Measurements from ENCODE around the gene NUMB. TPM values are rescaled to one million over a fixed set of nuclear protein-coding genes. Genes with fewer than 3 reads are reported as not detected.
A peak's percentile ranks its signal among the peaks of the same experiment; 100 is the strongest.

NUMB gene
- total and polyA plus RNA-seq, 12 donors: 18.9 to 42.6 (median 32.0) TPM

GRCh38 chr14:73438993-73439392 lies 19.4 kb downstream of the NUMB start:
- no peaks in the 10 kb centered on the region for H3K9me3 ChIP-seq
- intact Hi-C loops (cut with DNase I): no loop called here
- H3K4me3 ChIP-seq: no peak overlapping the region
- H3K4me1 ChIP-seq: peaks cover 0 to 25% (median 11%) of the 10 kb centered on the region in 9 donors
- no peaks in the 10 kb centered on the region for H3K27me3 ChIP-seq
- 68 to 86% methylated on average over 2 of the region's 2 CpGs for WGBS, 2 donors
- ATAC-seq (no peak), DNase-seq (no peak)
- no peaks in the 10 kb centered on the region for H3K36me3 ChIP-seq
- no peak for TF ChIP-seq CTCF (IDR thresholded peaks at IDR 0.05)
- no peak overlapping the region for H3K27ac ChIP-seq

- no peak overlapping the region for H3K4me3 ChIP-seq
- DNase-seq (no peak), ATAC-seq (no peak)
- H3K27ac ChIP-seq: no peak overlapping the region
- no peaks in the 10 kb centered on the region for H3K9me3 ChIP-seq
- intact Hi-C loops (cut with DNase I): no loop called here
- 98% methylated on average over 2 of the region's 2 CpGs for WGBS, 2 donors
- H3K4me1 ChIP-seq: peaks cover 0 to 30% (median 11%) of the 10 kb centered on the region in 9 donors
- H3K27me3 ChIP-seq: no peaks in the 10 kb centered on the region
- no peaks in the 10 kb centered on the region for H3K36me3 ChIP-seq
- TF ChIP-seq CTCF (IDR thresholded peaks at IDR 0.05): no peak
Measured at GRCh38 chr14:73437206-73437605, 21.1 kb downstream of the NUMB start.

- Histone ChIP-seq H3K4me1 (peaks cover 3 to 26% (median 21%) of the 10 kb centered on the region in 9 donors), H3K27ac (no peak overlapping the region), H3K9me3 (no peaks in the 10 kb centered on the region), H3K4me3 (no peak overlapping the region), H3K36me3 (peaks cover 0 to 3% (median 0%) of the 10 kb centered on the region in 9 donors), H3K27me3 (no peaks in the 10 kb centered on the region)
- ATAC-seq: no peak
- TF ChIP-seq CTCF (IDR thresholded peaks at IDR 0.05): no peak
- 94 to 97% methylated on average over 3 of the region's 3 CpGs for WGBS, 2 donors
- intact Hi-C loops (cut with DNase I): no loop called here
- DNase-seq: no peak
Measured at GRCh38 chr14:73432124-73432523, 26.2 kb downstream of the NUMB start.

GRCh38 chr14:73428353-73428824 lies 30.0 kb downstream of the NUMB start:
- Histone ChIP-seq H3K4me3 (no peak overlapping the region), H3K36me3 (peaks cover 0 to 3% (median 0%) of the 10 kb centered on the region in 9 donors), H3K9me3 (no peaks in the 10 kb centered on the region), H3K27me3 (no peaks in the 10 kb centered on the region), H3K4me1 (peaks cover 3 to 54% (median 42%) of the 10 kb centered on the region in 9 donors), H3K27ac (peak overlapping the region in 8 of 10 donors; percentile 2 to 86 (median 64))
- no peak for TF ChIP-seq CTCF (IDR thresholded peaks at IDR 0.05)
- no peak for DNase-seq
- ATAC-seq: peak in 2 of 8 donors; percentile 10 to 15
- 59 to 62% methylated on average over 5 of the region's 5 CpGs for WGBS, 2 donors
- intact Hi-C loops (cut with DNase I): loop anchor here in 2 of 10 donors (5.0 kb wide), 1 partner anchor 34 kb away; no protein-coding TSS in a partner anchor

Measured in heart right ventricle (tissue), 16 donors.